Measurements from ENCODE around the gene HNF4A.

Gene HNF4A

GRCh38 chr20:44423480-44423879 lies 68.0 kb downstream of the HNF4A start:
- no peak for DNase-seq

- no peak for DNase-seq
Observed at GRCh38 chr20:44424039-44424495, 68.6 kb downstream of the HNF4A start.

- no peak for DNase-seq
Observed at GRCh38 chr20:44425923-44426322, 70.4 kb downstream of the HNF4A start.

- no peak for DNase-seq
Observed at GRCh38 chr20:44426879-44427790, 71.6 kb downstream of the HNF4A start.

- no peak for DNase-seq
Observed at GRCh38 chr20:44427804-44428173, 72.3 kb downstream of the HNF4A start.

GRCh38 chr20:44428174-44429016 lies 72.9 kb downstream of the HNF4A start:
- no peak for DNase-seq

GRCh38 chr20:44429017-44429339 lies 73.5 kb downstream of the HNF4A start:
- no peak for DNase-seq

- no peak for DNase-seq
Observed at GRCh38 chr20:44429419-44430269, 74.1 kb downstream of the HNF4A start.

- DNase-seq = no peak
Observed at GRCh38 chr20:44430270-44431065, 75.0 kb downstream of the HNF4A start.

- no peak for DNase-seq
Observed at GRCh38 chr20:44431118-44431501, 75.6 kb downstream of the HNF4A start.

GRCh38 chr20:44431502-44432234 lies 76.2 kb downstream of the HNF4A start:
- DNase-seq = no peak

- DNase-seq = no peak
Observed at GRCh38 chr20:44432618-44433577, 77.4 kb downstream of the HNF4A start.

GRCh38 chr20:44433751-44434538 lies 78.4 kb downstream of the HNF4A start:
- no peak for DNase-seq

- DNase-seq = no peak
Observed at GRCh38 chr20:44435630-44436335, 80.3 kb downstream of the HNF4A start.

GRCh38 chr20:44436393-44436792 lies 80.9 kb downstream of the HNF4A start:
- no peak for DNase-seq

- no peak for DNase-seq
Observed at GRCh38 chr20:44437497-44437896, 82.0 kb downstream of the HNF4A start.

- no peak for DNase-seq
Observed at GRCh38 chr20:44438782-44439181, 83.3 kb downstream of the HNF4A start.

Data from hypothalamus (tissue), 51 donors.